Measurements from ENCODE around the gene CCM2L. TPM values are rescaled to one million over a fixed set of nuclear protein-coding genes. Genes with fewer than 3 reads are reported as not detected.

Gene CCM2L
- total and polyA plus RNA-seq, 10 of the 15 experiments (the other 5 are each of a cell fraction or from before 2014, with no cell fraction given), result not detected

- no peak for TF ChIP-seq ZBTB4 (CRISPR knock-in tag; IDR thresholded peaks at IDR 0.05)
- no peak for TF ChIP-seq IKZF1 (conservative IDR thresholded peaks at IDR 0.05)
- TF ChIP-seq TCF12 (IDR thresholded peaks at IDR 0.05; ENCODE audit: low read depth, low read length), result peak; percentile 89
- TF ChIP-seq EED (IDR thresholded peaks at IDR 0.05; ENCODE audit: low read depth), result 0 out of 2 replicates have a peak, but pooled peaks have one; percentile 18
- peak; percentile 27 for TF ChIP-seq SMAD1 (IDR thresholded peaks at IDR 0.05; ENCODE audit: low read depth, partially characterized antibody)
- TF ChIP-seq ZBED1 (IDR thresholded peaks at IDR 0.05; ENCODE audit: borderline replicate concordance), result no peak
- TF ChIP-seq SMAD5 (IDR thresholded peaks at IDR 0.05; ENCODE audit: low read depth), result no peak
- TF ChIP-seq CUX1 (IDR thresholded peaks at IDR 0.05; ENCODE audit: insufficient replicate concordance, low read depth, low read length), result no peak
- TF ChIP-seq ATF2 (IDR thresholded peaks at IDR 0.05; ENCODE audit: low read length), result no peak
- peak; percentile 40 to 53; a peak in 2 of 4 replicates for TF ChIP-seq IKZF2 (IDR thresholded peaks at IDR 0.05)
- TF ChIP-seq PAX8 (IDR thresholded peaks at IDR 0.05), result no peak
- TF ChIP-seq ASH2L (IDR thresholded peaks at IDR 0.05; ENCODE audit: borderline replicate concordance, low read depth), result no peak
- TF ChIP-seq CHD2 (IDR thresholded peaks at IDR 0.05; ENCODE audit: borderline replicate concordance, low read depth, low read length), result peak; percentile 73; the same call in 1 of the 2 replicates
- no peak; the same call in 1 of the 2 replicates for TF ChIP-seq ZNF217 (IDR thresholded peaks at IDR 0.05)
- TF ChIP-seq MTA2 (IDR thresholded peaks at IDR 0.05; ENCODE audit: low read depth), result peak; percentile 33; the same call in 1 of the 2 replicates
- TF ChIP-seq STAT3 (IDR thresholded peaks at IDR 0.05; ENCODE audit: low read depth, low read length), result no peak
- no peak for TF ChIP-seq CHD4 (IDR thresholded peaks at IDR 0.05)
- no peak for TF ChIP-seq CEBPZ (IDR thresholded peaks at IDR 0.05; ENCODE audit: low read depth, low read length)
Measured at GRCh38 chr20:32052778-32053362, 42.6 kb downstream of the CCM2L start (continued).
